Endothelial cell of umbilical vein (primary cell): ENCODE measurements around the gene DIP2A. TPM values are rescaled to one million over a fixed set of nuclear protein-coding genes. Genes with fewer than 3 reads are reported as not detected.

Experiments
- BruUV-seq: library from RNA; stranded (reverse); fragments of 400-500 nt; replicated peaks from 2 replicates; lab custom pipeline; 2021; lab: Mats Ljungman, UMichigan
- CTCF ChIA-PET: fragments of 300-600, 350-600 bp; sonication (Branson Sonifier 250); formaldehyde crosslinking; loops from one replicate; lab custom pipeline; 2021; ENCODE audit warnings: antibody characterized with exemption, inconsistent platforms; lab: Charles Lee
- POLR2A ChIA-PET: fragments of 300-600, 350-600 bp; sonication (Branson Sonifier 250); formaldehyde crosslinking; loops from one replicate; lab custom pipeline; 2021; ENCODE audit warnings: antibody characterized with exemption, inconsistent platforms; lab: Charles Lee
- DNase-seq: peaks from one replicate; pipeline ENCODE4 v3.0.0-alpha.2; 2011; ENCODE audit warnings: low read depth, low spot score
- FAIRE-seq: peaks from 2 replicates; lab custom pipeline; 2011; peaks lifted over from hg19 to GRCh38; lab: Jason Lieb, UNC
- H2AFZ ChIP-seq: 2 replicates; pipeline ENCODE4 v1.6.0; 2012; ENCODE audit warnings: low read depth, low read length, control low read depth, inconsistent platforms
- H3K27ac ChIP-seq: 2 replicates; pipeline ENCODE4 v1.5.1; 2011; ENCODE audit warnings: low read depth, mild to moderate bottlenecking, control low read depth, low read length, moderate library complexity; ENCODE audit not compliant: insufficient read depth
- H3K27me3 ChIP-seq, 2 experiments: 2 replicates each; pipeline versions ENCODE4 v1.6.0 to v1.6.1; 2011; ENCODE audit warnings: low read length in 2 of 2, mixed read lengths in 1 of 2; ENCODE audit not compliant: control insufficient read depth in 2 of 2, insufficient read depth in 2 of 2
- H3K36me3 ChIP-seq, 2 experiments: 2 replicates in 1 of 2; 3 replicates in 1 of 2; pipeline ENCODE4 v1.5.1; 2011; ENCODE audit warnings: low read length in 2 of 2, mild to moderate bottlenecking in 1 of 2, moderate library complexity in 1 of 2; ENCODE audit not compliant: control insufficient read depth in 2 of 2, insufficient read depth in 2 of 2; ENCODE audit errors: extremely low read depth in 1 of 2
- H3K4me1 ChIP-seq: 3 replicates; pipeline ENCODE4 v1.5.1; 2011; ENCODE audit warnings: mild to moderate bottlenecking, low read length; ENCODE audit not compliant: control insufficient read depth, insufficient read depth; ENCODE audit errors: extremely low read depth
- H3K4me2 ChIP-seq: 2 replicates; pipeline ENCODE4 v1.6.1; 2011; ENCODE audit warnings: low read length, control low read depth, mixed read lengths; ENCODE audit not compliant: insufficient read depth
- H3K4me3 ChIP-seq, 3 experiments: fragments of 200-600 bp in 1 of 3; sonication (generic), shearing (Covaris generic) in 1 of 3; replicated peaks in 1 of 3; 2 replicates each; pipeline ENCODE4 v1.5.1; 2011 to 2016; ENCODE audit warnings: control low read depth in 3 of 3, low read length in 3 of 3, mild to moderate bottlenecking in 2 of 3, inconsistent platforms in 1 of 3, low read depth in 1 of 3, moderate library complexity in 1 of 3; ENCODE audit not compliant: insufficient read depth in 1 of 3
- H3K79me2 ChIP-seq: 2 replicates; pipeline ENCODE4 v1.6.0; 2012; ENCODE audit warnings: low read length, inconsistent platforms; ENCODE audit not compliant: control insufficient read depth, insufficient read depth
- H3K9ac ChIP-seq: replicated peaks from 2 replicates; pipeline ENCODE3; 2011; ENCODE audit warnings: low read length, control low read depth; ENCODE audit not compliant: insufficient read depth; ENCODE audit errors: extremely low read depth
- H3K9me1 ChIP-seq: replicated peaks from 3 replicates; pipeline ENCODE4 v1.6.0; 2011; ENCODE audit warnings: mild to moderate bottlenecking, low read length; ENCODE audit not compliant: control insufficient read depth, insufficient read depth; ENCODE audit errors: extremely low read depth
- H3K9me3 ChIP-seq: replicated peaks from 2 replicates; pipeline ENCODE4 v1.5.1; 2012; ENCODE audit warnings: low read length, inconsistent platforms; ENCODE audit not compliant: control insufficient read depth, insufficient read depth
- H4K20me1 ChIP-seq: replicated peaks from 2 replicates; pipeline ENCODE3; 2011; ENCODE audit warnings: mild to moderate bottlenecking, low read length; ENCODE audit not compliant: control insufficient read depth, insufficient read depth; ENCODE audit errors: extremely low read depth
- CTCF ChIP-seq, 2 donors: IDR thresholded peaks; 1 replicate in 1 of 2; 2 replicates in 1 of 2; pipeline ENCODE4 v1.5.1; 2011; ENCODE audit warnings: low read length in 2 of 2, mild to moderate bottlenecking in 2 of 2, moderate library complexity in 2 of 2, control low read depth in 1 of 2, inconsistent platforms in 1 of 2, low read depth in 1 of 2; ENCODE audit not compliant: insufficient read depth in 1 of 2; ENCODE audit errors: extremely low read depth in 1 of 2
- EZH2 ChIP-seq: IDR thresholded peaks from 2 replicates; pipeline ENCODE4 v1.6.1; 2012; ENCODE audit warnings: borderline replicate concordance, low read depth, mild to moderate bottlenecking, moderate library complexity, low read length, inconsistent platforms; ENCODE audit not compliant: severe bottlenecking
- GATA2 ChIP-seq: IDR thresholded peaks from 2 replicates; pipeline ENCODE4 v1.7.0; 2011; ENCODE audit warnings: low read depth, mild to moderate bottlenecking, moderate library complexity, mixed read lengths, low read length; ENCODE audit not compliant: insufficient read length, insufficient read depth
- JUN ChIP-seq: IDR thresholded peaks from 2 replicates; pipeline ENCODE4 v1.6.1; 2011; ENCODE audit warnings: borderline replicate concordance, low read depth; ENCODE audit not compliant: insufficient read length, insufficient read depth
- MYC ChIP-seq: IDR thresholded peaks from one replicate; pipeline ENCODE4 v1.6.1; 2011; ENCODE audit warnings: mild to moderate bottlenecking, low read depth, low read length
- POLR2A ChIP-seq: IDR thresholded peaks from 2 replicates; pipeline ENCODE4 v1.6.1; 2012; ENCODE audit warnings: low read depth, mild to moderate bottlenecking, control low read depth, low read length
- POLR2AphosphoS5 ChIP-seq: IDR thresholded peaks from 2 replicates; pipeline ENCODE4 v1.6.1; 2012; ENCODE audit warnings: low read depth, mild to moderate bottlenecking, control low read depth, low read length, moderate library complexity; ENCODE audit not compliant: insufficient read depth
- dilution Hi-C: fragments of 300-500 bp; cut with MboI; formaldehyde crosslinking; loops from one replicate; pipeline ENCODE4 v1.15.0; 2019; ENCODE audit warnings: low sequenced_read_pairs; ENCODE audit not compliant: extremely low pct_ligation_motif_present
- intact Hi-C: fragments of 100-400 bp; cut with micrococcal nuclease; formaldehyde crosslinking; loops from one replicate; pipeline ENCODE4 v1.10.0; 2022
- polyA plus RNA-seq, 4 experiments: library from polyadenylated mRNA; depleted of rRNA in 3 of 4; stranded (reverse) in 3 of 4; unstranded in 1 of 4; fragments of >200 nt; gene quantifications; 2 replicates each; pipeline versions ENCODE4 v1.2.1 to v1.2.3, GENCODE V29; 2011 to 2012; ENCODE audit warnings: missing spikeins in 1 of 4
- total RNA-seq: library from RNA; stranded (reverse); gene quantifications from 2 replicates; pipeline ENCODE4 v1.2.3, GENCODE V29; 2021

The DIP2A gene
- total and polyA plus RNA-seq, 2 donors (not counting 3 experiments of a cell fraction or from before 2014, with no cell fraction given): 34.5 to 62.1 TPM

GRCh38 chr21:46597031-46597430 is 138.3 kb downstream of the DIP2A start:
- H4K20me1 ChIP-seq: no peaks in the 10 kb centered on the region
- H3K36me3 ChIP-seq: no peaks in the 10 kb centered on the region
- H3K79me2 ChIP-seq: no peaks in the 10 kb centered on the region
- no TSS peak for BruUV-seq
- POLR2A ChIA-PET: no interaction called here
- no peak overlapping the region for H3K4me3 ChIP-seq
- no peaks in the 10 kb centered on the region for H3K27me3 ChIP-seq
- dilution Hi-C loops: no loop called here
- H3K4me2 ChIP-seq: no peak overlapping the region
- no peak overlapping the region for H3K9ac ChIP-seq
- no peak for DNase-seq
- intact Hi-C loops: no loop called here
- FAIRE-seq: no peak
- TF ChIP-seq GATA2: no peak
- TF ChIP-seq MYC: no peak
- no peak for TF ChIP-seq EZH2
- TF ChIP-seq POLR2A: no peak
- no peak for TF ChIP-seq JUN
- TF ChIP-seq CTCF (IDR thresholded peaks at IDR 0.05; ENCODE audit: extremely low read depth in 1 of 2, insufficient read depth in 1 of 2, low read depth in 1 of 2, low read length in 2 of 2): no peak
- no peak for TF ChIP-seq POLR2AphosphoS5
- H3K9me1 ChIP-seq: no peaks in the 10 kb centered on the region
- no peak overlapping the region for H3K27ac ChIP-seq
- peaks cover 15% of the 10 kb centered on the region for H3K4me1 ChIP-seq
- CTCF ChIA-PET: interaction anchor here (1.8 kb wide), 1 partner anchor 11 kb away, joined by 4 read pairs; no protein-coding TSS in a partner anchor
- H3K9me3 ChIP-seq: no peaks in the 10 kb centered on the region
- H2AFZ ChIP-seq: no peak overlapping the region
